Hepatocyte (in vitro differentiated cells): ENCODE data around the gene WSCD1. TPM values are rescaled to one million over a fixed set of nuclear protein-coding genes. Genes with fewer than 3 reads are reported as not detected.

Source experiments
- DNase-seq: peaks from one replicate; pipeline ENCODE4 v3.0.0-alpha.2; 2016; ENCODE audit warnings: low spot score
- H2AFZ ChIP-seq: fragments of 200-600 bp; sonication (generic); 2 replicates; pipeline ENCODE4 v1.6.0; 2016; ENCODE audit warnings: antibody characterized with exemption, mild to moderate bottlenecking
- H3K27ac ChIP-seq: fragments of 200-600 bp; sonication (generic); 2 replicates; pipeline ENCODE4 v1.5.1; 2016; ENCODE audit warnings: mild to moderate bottlenecking
- H3K27me3 ChIP-seq: fragments of 200-600 bp; sonication (generic); 2 replicates; pipeline ENCODE4 v1.6.1; 2016
- H3K36me3 ChIP-seq: fragments of 200-600 bp; sonication (generic); replicated peaks from 2 replicates; pipeline ENCODE4 v1.5.1; 2016; ENCODE audit warnings: low read depth; ENCODE audit not compliant: insufficient read depth
- H3K4me1 ChIP-seq: fragments of 200-600 bp; sonication (generic); 2 replicates; pipeline ENCODE4 v1.5.1; 2016; ENCODE audit warnings: mild to moderate bottlenecking, moderate library complexity; ENCODE audit not compliant: insufficient read depth
- H3K4me2 ChIP-seq: fragments of 200-600 bp; sonication (generic); 2 replicates; pipeline ENCODE4 v1.6.0; 2016
- H3K4me3 ChIP-seq: fragments of 200-600 bp; sonication (generic); 2 replicates; pipeline ENCODE4 v1.5.1; 2016; ENCODE audit warnings: mild to moderate bottlenecking
- H3K79me2 ChIP-seq: fragments of 200-600 bp; sonication (generic); 2 replicates; pipeline ENCODE4 v1.6.0; 2017; ENCODE audit warnings: mild to moderate bottlenecking
- H3K9me2 ChIP-seq: fragments of 200-600 bp; sonication (generic); replicated peaks from 2 replicates; pipeline ENCODE4 v1.6.0; 2017; ENCODE audit warnings: mild to moderate bottlenecking; ENCODE audit not compliant: insufficient read depth
- H3K9me3 ChIP-seq: fragments of 200-600 bp; sonication (generic); 2 replicates; pipeline ENCODE4 v1.5.1; 2016; ENCODE audit warnings: low read depth, mild to moderate bottlenecking
- H4K20me1 ChIP-seq: fragments of 200-600 bp; sonication (generic); 2 replicates; pipeline ENCODE4 v1.6.0; 2016; ENCODE audit warnings: mild to moderate bottlenecking; ENCODE audit not compliant: insufficient read depth, poor library complexity, severe bottlenecking
- CTCF ChIP-seq: fragments of 200-600 bp; sonication (generic); IDR thresholded peaks from 2 replicates; pipeline ENCODE4 v1.5.1; 2016; ENCODE audit warnings: antibody characterized with exemption, mild to moderate bottlenecking; ENCODE audit not compliant: poor library complexity
- EZH2 ChIP-seq: fragments of 200-600 bp; sonication (generic); IDR thresholded peaks from 2 replicates; pipeline ENCODE4 v1.6.1; 2016; ENCODE audit warnings: antibody characterized with exemption, mild to moderate bottlenecking, borderline replicate concordance
- EZH2phosphoT487 ChIP-seq: fragments of 200-600 bp; sonication (generic); IDR thresholded peaks from one replicate; pipeline ENCODE4 v1.6.1; 2018; ENCODE audit warnings: antibody characterized with exemption, mild to moderate bottlenecking, low read depth, moderate library complexity; ENCODE audit not compliant: unreplicated experiment, severe bottlenecking
- WGBS: methylation state at CpG from one replicate; pipeline ENCODE4 v1.1.6; 2016; ENCODE audit warnings: low lambda C conversion rate; ENCODE audit errors: missing lambda C conversion rate; 5-methylcytosine and 5-hydroxymethylcytosine counted together
- polyA plus RNA-seq: library from polyadenylated mRNA; unstranded; fragments of >200 nt; fragmentation: Nextera tagmentation; extraction: Ambion mirVana; gene quantifications from 2 replicates; pipeline ENCODE4 v1.2.1, GENCODE V29; 2016
- total RNA-seq: library from RNA; depleted of rRNA; stranded (reverse); fragments of >200 nt; gene quantifications from 2 replicates; pipeline ENCODE4 v1.2.3, GENCODE V29; 2014

Gene WSCD1
- total and polyA plus RNA-seq, 2 experiments from 2014 or later: 1.5 to 4.4 TPM

GRCh38 chr17:6041246-6041645, 28.9 kb upstream of the WSCD1 start:
- 83% methylated on average over 13 of the region's 13 CpGs for WGBS
- Histone ChIP-seq H4K20me1 (no peaks in the 10 kb centered on the region), H3K4me3 (no peak overlapping the region), H3K9me2 (no peaks in the 10 kb centered on the region), H3K4me2 (no peak overlapping the region), H3K4me1 (no peaks in the 10 kb centered on the region), H3K27me3 (peaks cover 6% of the 10 kb centered on the region), H3K79me2 (no peaks in the 10 kb centered on the region), H2AFZ (no peak overlapping the region), H3K36me3 (no peaks in the 10 kb centered on the region), H3K9me3 (no peaks in the 10 kb centered on the region), H3K27ac (no peak overlapping the region)
- no peak for DNase-seq
- no peak for TF ChIP-seq EZH2
- no peak for TF ChIP-seq CTCF
- TF ChIP-seq EZH2phosphoT487: no peak

- H3K9me3 ChIP-seq: no peaks in the 10 kb centered on the region
- no peak overlapping the region for H3K4me3 ChIP-seq
- no peak for DNase-seq
- no peaks in the 10 kb centered on the region for H3K79me2 ChIP-seq
- WGBS: 81% methylated on average over 2 of the region's 2 CpGs
- H3K4me2 ChIP-seq: no peak overlapping the region
- peaks cover 6% of the 10 kb centered on the region for H3K27me3 ChIP-seq
- no peaks in the 10 kb centered on the region for H4K20me1 ChIP-seq
- TF ChIP-seq EZH2: no peak
- no peak for TF ChIP-seq CTCF
- no peak for TF ChIP-seq EZH2phosphoT487
- H2AFZ ChIP-seq: no peak overlapping the region
- no peaks in the 10 kb centered on the region for H3K4me1 ChIP-seq
- no peaks in the 10 kb centered on the region for H3K36me3 ChIP-seq
- H3K9me2 ChIP-seq: no peaks in the 10 kb centered on the region
- H3K27ac ChIP-seq: no peak overlapping the region
Observed at GRCh38 chr17:6043405-6043804, 26.8 kb upstream of the WSCD1 start.

- WGBS: 94% methylated on average over 6 of the region's 6 CpGs
- Histone ChIP-seq H3K9me2 (no peaks in the 10 kb centered on the region), H3K36me3 (no peaks in the 10 kb centered on the region), H3K79me2 (no peaks in the 10 kb centered on the region), H3K27me3 (peaks cover 6% of the 10 kb centered on the region), H2AFZ (no peak overlapping the region), H3K27ac (no peak overlapping the region), H4K20me1 (no peaks in the 10 kb centered on the region), H3K4me2 (no peak overlapping the region), H3K4me1 (no peaks in the 10 kb centered on the region), H3K9me3 (no peaks in the 10 kb centered on the region), H3K4me3 (no peak overlapping the region)
- DNase-seq: no peak
- TF ChIP-seq EZH2phosphoT487 (no peak), EZH2 (no peak)
Observed at GRCh38 chr17:6044261-6044660, 25.9 kb upstream of the WSCD1 start.

- Histone ChIP-seq H3K9me2 (no peaks in the 10 kb centered on the region), H3K36me3 (no peaks in the 10 kb centered on the region), H4K20me1 (no peaks in the 10 kb centered on the region), H3K4me2 (no peak overlapping the region), H3K9me3 (no peaks in the 10 kb centered on the region), H3K4me3 (no peak overlapping the region), H3K27ac (no peak overlapping the region), H3K79me2 (no peaks in the 10 kb centered on the region), H3K4me1 (no peaks in the 10 kb centered on the region), H2AFZ (no peak overlapping the region), H3K27me3 (peaks cover 6% of the 10 kb centered on the region)
- WGBS: 92% methylated on average over 6 of the region's 6 CpGs
- no peak for DNase-seq
- no peak for TF ChIP-seq EZH2
- TF ChIP-seq CTCF: no peak
- no peak for TF ChIP-seq EZH2phosphoT487
Observed at GRCh38 chr17:6045621-6046357, 24.4 kb upstream of the WSCD1 start.
